ENCODE results near the gene OVCH1.
"Not testable (repeated sequence)": the region's sequence is repeated elsewhere in the genome, so short reads cannot be mapped to it uniquely, and the experiment has no call there.

The OVCH1 gene

DNA sequence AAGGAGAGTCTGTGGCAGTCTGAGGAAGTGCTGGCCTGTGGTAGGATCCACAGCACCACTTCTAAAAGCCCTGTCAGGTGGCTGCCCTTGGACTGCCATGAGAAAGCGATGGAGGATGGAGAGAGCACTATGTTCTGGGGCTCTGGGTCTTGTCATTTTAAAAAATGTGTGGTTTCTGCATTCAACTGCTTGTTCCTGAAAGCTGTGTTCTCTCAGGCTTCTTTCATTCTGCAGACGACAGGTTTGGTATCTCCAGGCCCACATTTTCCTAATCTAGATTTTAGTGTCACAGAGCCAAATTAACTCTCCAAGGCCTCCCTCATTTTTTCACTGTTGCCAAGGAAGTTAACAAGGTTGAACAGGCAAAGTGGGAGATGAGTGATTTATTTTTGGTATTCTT lies 10.5 kb downstream of the OVCH1 start:
- DNase-seq: no peak

GRCh38 chr12:29463198-29463597 lies 34.3 kb downstream of the OVCH1 start:
- no peak for DNase-seq

GRCh38 chr12:29460082-29460481 lies 37.4 kb downstream of the OVCH1 start:
- no peak for DNase-seq

DNA sequence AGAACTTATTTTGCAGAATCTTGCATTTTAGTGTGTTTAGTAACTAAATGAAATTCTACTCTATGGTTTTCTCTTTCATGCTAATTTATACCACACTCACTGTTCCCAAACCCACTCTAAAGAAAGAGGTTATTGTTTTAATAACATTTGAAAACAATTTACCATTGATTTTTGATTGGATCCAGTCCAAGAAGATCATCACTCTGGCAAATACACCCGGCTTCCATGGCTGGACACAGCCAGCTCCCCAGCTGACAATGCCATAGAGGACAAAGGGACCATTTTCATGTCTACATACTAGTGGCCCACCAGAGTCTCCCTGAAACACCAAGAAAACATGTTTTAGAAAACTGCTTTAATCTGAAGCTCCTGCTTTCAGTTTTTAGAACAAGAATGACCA lies 42.4 kb downstream of the OVCH1 start:
- no peak for DNase-seq

DNA sequence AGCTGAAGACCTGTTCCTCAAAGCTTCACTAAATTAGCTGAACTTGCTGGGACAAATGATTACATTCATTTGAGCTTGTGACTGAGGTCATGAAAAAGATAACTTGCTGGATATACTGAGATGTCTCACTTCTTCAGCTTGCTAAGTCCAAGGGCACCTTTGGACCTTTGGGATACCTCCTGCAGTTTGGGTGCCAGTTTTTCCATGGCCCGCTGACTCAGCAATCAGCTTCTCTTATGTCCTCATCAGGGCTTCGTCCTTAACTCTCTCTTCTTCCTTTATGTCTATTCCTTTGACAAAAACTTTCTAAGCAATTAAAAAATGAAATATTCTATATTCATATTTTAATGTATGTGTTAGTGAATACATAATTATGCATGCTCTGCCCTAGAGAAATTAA lies 45.6 kb downstream of the OVCH1 start:
- DNase-seq: no peak

DNA sequence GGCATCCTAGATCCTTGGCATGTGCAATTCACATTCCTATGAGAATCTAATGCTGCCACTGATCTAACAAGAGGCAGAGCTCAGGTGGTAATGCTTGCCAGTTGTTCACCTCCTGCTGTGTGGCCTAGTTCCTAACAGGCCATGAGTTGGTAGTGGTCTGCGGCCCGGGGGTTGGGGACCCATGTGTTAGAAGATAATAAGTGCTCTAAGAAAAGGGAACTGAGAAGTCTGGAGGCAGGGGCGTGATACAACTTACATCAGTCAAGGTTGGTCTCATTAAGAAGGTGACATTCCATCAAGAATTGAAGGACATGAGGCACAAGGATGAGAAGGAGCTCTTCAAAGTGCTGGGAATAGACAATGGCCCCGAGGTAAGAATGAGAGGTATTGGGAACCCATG lies 49.3 kb downstream of the OVCH1 start:
- DNase-seq: no peak

DNA sequence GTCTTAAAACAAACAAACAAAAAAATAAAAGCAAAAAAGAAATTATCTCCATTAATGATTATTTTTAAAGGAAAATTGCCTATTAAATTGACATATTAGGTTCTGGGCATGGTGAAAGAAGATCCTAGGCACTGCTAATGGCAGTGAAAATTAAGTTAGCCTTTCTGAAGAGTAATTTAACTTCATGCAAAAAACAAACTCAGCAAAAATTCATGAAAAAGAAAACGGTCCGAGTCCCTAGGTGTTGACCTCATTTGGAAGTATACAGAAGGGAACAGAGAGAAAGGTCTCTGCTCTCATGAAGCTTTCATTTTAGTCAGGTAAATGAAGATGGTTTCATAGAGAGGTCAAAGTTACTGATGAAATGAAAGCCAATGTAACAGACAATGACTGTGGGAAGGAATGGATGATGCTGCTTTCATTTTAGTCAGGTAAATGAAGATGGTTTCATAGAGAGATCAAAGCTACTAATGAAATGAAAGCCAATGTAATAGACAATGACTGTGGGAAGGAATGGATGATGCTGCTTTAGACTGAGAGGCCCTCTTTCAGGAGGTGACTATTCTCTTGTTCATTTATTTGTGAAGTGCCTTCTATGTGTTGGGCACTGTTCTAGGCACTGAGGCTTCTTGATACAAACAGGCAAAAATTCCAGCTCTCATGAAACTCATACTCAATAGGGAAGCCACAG lies 50.1 kb downstream of the OVCH1 start:
- no peak for DNase-seq

GRCh38 chr12:29439506-29439905 lies 58.0 kb downstream of the OVCH1 start:
- no peak for DNase-seq

- no peak for DNase-seq
These were observed 58.6 kb downstream of the OVCH1 start for GRCh38 chr12:29438752-29439408.

GRCh38 chr12:29437575-29437974 lies 59.9 kb downstream of the OVCH1 start:
- DNase-seq: no peak

DNA sequence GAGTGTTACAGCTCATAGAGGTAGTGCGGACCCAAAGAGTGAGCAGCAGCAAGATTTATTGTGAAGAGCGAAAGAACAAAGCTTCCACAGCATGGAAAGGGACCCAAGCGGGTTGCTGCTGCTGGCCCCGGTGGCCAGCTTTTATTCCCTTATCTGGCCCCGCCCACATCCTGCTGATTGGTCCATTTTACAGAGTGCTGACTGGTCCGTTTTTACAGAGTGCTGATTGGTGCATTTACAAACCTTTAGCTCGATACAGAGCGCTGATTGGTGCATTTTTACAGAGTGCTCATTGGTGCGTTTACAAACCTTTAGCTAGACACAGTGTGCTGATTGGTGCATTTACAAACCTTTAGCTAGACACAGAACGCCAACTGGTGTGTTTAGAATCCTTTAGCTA lies 60.7 kb downstream of the OVCH1 start:
- DNase-seq: not testable (repeated sequence)

DNA sequence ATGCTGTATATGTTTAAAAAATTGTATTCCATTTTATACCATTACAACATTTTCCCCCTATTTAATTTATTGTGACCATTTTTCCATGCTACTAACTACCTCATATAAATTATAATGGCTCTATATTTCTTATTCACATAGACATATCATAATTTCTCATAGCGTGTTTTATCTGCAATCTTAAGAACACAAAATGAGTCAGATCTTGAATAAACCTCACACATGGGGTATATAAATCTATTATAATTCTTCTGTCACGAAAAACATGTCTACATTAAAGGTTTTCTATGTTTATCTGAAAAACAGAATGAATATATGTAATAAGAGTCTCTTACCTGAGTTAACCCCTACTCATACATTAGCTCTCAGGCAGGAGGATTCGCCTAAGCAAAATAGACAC lies 66.0 kb downstream of the OVCH1 start:
- DNase-seq: no peak

DNA sequence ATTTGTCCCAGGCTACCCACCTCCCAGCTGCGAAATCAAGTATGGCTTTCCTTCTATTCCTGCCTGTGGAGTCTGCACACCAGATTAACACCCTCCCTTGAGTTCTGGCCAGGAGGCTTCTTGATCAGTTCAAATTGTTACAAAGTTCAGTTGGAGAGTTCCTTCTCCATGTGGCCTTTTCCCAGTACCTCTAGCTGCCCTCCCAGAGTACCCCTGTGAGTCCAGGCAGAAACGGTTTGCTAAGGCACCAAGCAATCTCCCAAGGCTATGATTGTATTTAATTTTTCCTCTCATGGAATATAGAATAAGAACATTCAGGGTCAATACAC lies 66.8 kb downstream of the OVCH1 start:
- DNase-seq: no peak

DNA sequence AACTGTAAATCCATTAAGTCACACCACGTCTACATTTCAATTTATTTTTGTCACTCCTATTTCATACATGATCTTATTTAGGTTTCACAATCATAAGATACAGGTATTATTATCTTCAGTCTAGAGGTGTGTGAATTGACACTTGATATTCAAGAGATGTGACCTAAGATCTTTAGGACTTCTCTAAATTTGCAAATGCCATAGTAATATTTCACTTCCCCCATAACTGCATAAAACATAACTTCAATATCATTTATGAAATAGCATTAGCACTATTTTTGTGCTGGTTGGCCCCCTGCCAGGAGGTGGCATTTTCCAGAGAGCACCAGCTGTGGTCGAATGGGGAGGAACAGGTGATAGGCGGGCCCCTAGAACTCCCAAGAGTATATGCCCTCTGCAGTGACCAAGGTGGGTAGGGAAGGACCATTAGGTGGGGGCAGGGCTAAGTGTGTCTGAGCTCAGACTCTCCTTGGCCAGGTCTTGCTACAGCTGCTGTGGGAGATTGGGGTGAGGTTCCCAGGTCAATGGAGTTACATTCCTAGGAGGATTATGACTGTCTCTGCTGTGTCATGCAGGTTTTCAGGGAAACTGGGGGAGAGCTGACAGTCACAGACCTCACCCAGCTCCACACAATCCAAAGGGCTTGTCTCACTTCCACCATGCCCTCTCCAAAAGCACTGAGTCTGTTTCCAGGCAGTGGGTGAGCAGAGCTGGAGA lies 67.3 kb downstream of the OVCH1 start:
- no peak for DNase-seq

- DNase-seq: peak; percentile 19
These were observed 68.9 kb downstream of the OVCH1 start for GRCh38 chr12:29428633-29429032.

- DNase-seq: peak; percentile 7
These were observed 69.5 kb downstream of the OVCH1 start for GRCh38 chr12:29427964-29428363.

- no peak for DNase-seq
These were observed 71.0 kb downstream of the OVCH1 start for GRCh38 chr12:29426498-29426897.

DNA sequence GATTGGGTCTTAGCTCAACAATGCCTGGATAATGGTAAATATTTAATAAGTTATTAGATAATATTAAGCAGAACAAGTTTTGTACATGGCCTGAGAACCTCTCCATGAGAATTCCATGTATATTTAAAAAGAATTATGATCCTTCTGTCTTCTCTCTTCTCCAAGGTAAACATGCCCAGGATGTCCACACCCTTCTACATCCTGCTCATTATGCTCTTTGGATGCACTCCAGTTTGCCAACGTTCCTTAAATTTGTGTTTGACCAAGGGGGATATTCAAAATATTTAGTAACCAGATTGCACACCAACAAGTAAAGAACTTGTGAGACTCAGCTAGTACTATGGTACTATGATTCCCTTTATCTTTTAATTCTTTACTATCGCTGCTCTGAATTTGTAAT lies 71.8 kb downstream of the OVCH1 start:
- DNase-seq: no peak

- no peak for DNase-seq
These were observed 80.7 kb downstream of the OVCH1 start for GRCh38 chr12:29416748-29417147.

DNA sequence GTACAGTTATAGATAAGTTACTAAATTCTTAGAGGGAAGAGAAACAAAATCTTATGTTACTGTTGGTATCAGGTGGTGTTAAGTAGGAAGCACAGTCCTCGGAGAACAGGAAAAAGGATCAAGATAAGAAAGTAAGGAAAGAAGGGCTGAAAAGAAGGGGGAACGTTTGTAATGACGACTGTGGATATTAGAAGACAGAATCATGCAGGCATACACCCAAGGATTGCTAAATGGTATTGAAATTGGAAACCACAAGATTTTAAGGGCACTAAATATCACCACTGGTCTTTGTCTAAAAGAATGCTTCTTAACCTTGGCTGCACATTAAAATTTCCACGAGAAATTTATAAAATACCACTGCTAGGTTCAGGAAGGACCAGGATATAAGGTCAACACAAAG lies 82.4 kb downstream of the OVCH1 start:
- DNase-seq: no peak

- no peak for DNase-seq
These were observed 83.1 kb downstream of the OVCH1 start for GRCh38 chr12:29414368-29414767.

DNA sequence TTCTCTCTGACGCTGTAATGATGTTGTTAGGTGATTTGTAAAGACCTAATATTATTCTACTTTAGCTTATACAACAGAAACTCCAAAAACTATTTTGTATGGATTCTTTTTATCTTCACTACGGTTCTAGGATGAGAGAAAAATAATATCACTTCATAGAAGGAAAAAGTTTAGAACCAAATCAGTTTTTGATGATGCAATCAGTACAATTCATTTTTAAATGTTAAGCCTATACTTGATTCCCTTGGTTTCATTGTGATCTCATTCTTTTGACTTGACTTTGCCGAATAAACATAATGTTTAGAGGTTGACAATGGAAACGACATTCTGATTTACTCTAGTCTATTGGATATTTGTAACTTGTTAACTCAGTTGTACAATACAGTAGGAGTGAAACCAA lies 91.9 kb downstream of the OVCH1 start:
- no peak for DNase-seq

DNA sequence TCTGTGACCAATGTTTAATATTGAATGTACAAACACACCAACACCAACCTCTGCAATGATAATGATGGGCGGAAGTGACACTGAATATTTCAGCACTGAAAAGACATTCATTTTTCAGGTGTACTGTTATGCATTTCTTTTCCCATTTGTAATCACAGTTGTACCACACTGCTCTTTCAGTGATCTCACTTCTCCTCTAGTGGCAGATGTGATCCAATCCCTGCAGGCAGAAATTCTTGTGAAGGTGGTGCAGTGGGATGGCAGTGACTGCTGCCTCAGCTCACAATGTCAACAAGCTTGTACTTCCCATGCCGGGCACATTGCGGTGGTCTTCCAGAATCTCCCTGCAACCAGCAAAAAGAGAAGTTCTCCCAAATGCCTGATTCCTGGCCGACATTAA lies 93.5 kb downstream of the OVCH1 start:
- no peak for DNase-seq

GRCh38 chr12:29402437-29402836 lies 95.0 kb downstream of the OVCH1 start:
- DNase-seq: no peak

- DNase-seq: no peak
These were observed 99.0 kb downstream of the OVCH1 start for GRCh38 chr12:29398495-29398894.
